GM18951 (cell line): ENCODE measurements around the gene VSTM2B.

Source experiments
- POLR2A ChIP-seq: IDR thresholded peaks from 4 replicates; pipeline ENCODE4 v1.6.1; 2011; ENCODE audit warnings: mild to moderate bottlenecking; ENCODE audit not compliant: insufficient read length, insufficient read depth; ENCODE audit errors: extremely low read depth
- in situ Hi-C: fragments of 300-500 bp; cut with MboI; formaldehyde crosslinking; loops from one replicate; pipeline ENCODE4 v1.12.0; 2022; ENCODE audit warnings: low sequenced_read_pairs, mixed read lengths, inconsistent platforms; ENCODE audit not compliant: unreplicated experiment

Gene VSTM2B

GRCh38 chr19:29488316-29488715, 37.5 kb upstream of the VSTM2B start:
- no peak for TF ChIP-seq POLR2A
- in situ Hi-C loops = no loop called here

GRCh38 chr19:29489172-29489951, 36.4 kb upstream of the VSTM2B start:
- in situ Hi-C loops = no loop called here
- no peak for TF ChIP-seq POLR2A

- in situ Hi-C loops = no loop called here
Measured at GRCh38 chr19:29491491-29491890, 34.3 kb upstream of the VSTM2B start.

GRCh38 chr19:29491995-29492577, 33.7 kb upstream of the VSTM2B start:
- in situ Hi-C loops = no loop called here
- no peak for TF ChIP-seq POLR2A

More at GRCh38 chr19:29491491-29491890, 34.3 kb upstream of the VSTM2B start:
- TF ChIP-seq POLR2A = no peak

GRCh38 chr19:29492769-29493168, 33.0 kb upstream of the VSTM2B start:
- in situ Hi-C loops = no loop called here
- TF ChIP-seq POLR2A = no peak

GRCh38 chr19:29495091-29495490, 30.7 kb upstream of the VSTM2B start:
- in situ Hi-C loops = no loop called here
- no peak for TF ChIP-seq POLR2A

GRCh38 chr19:29495901-29496441, 29.8 kb upstream of the VSTM2B start:
- in situ Hi-C loops = no loop called here
- TF ChIP-seq POLR2A = no peak

GRCh38 chr19:29497241-29497640, 28.6 kb upstream of the VSTM2B start:
- in situ Hi-C loops = no loop called here
- no peak for TF ChIP-seq POLR2A

DNA sequence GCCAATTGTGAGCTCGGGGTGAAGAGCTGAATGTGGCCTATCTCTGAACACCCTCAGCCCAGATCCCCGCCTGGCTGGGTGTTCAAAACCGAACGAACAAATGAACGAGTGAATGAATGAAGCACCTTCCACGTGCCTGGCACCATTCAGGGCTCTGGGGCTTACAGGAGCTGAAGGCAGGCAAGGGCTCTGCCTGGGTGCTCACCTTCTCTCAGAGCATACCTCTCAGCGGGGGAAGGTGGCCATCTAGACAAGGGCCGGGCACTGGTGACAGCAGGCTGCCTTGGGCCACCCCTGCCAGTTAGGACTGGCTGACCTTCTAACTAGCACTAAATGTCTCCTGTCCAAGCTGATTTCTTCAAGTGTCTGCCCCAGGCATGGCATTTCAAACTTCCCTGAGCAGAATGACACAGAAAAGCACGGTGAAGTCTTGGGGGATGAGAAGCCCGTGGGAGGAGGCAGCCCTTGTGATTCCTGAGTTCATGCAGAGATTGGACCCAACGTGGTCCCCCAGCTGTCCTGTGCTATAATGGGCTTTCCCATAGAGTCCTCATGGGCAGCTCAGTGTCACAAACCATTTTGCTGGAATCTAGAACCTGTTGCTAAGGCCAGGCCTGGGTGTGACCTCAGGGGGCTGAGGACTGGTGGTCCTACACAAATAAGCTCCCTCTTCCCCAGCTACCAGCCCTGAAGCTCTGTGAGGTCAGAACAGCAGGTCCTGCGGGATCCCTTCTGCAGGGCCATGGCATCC, 27.9 kb upstream of the VSTM2B start:
- in situ Hi-C loops = no loop called here
- TF ChIP-seq POLR2A = no peak

DNA sequence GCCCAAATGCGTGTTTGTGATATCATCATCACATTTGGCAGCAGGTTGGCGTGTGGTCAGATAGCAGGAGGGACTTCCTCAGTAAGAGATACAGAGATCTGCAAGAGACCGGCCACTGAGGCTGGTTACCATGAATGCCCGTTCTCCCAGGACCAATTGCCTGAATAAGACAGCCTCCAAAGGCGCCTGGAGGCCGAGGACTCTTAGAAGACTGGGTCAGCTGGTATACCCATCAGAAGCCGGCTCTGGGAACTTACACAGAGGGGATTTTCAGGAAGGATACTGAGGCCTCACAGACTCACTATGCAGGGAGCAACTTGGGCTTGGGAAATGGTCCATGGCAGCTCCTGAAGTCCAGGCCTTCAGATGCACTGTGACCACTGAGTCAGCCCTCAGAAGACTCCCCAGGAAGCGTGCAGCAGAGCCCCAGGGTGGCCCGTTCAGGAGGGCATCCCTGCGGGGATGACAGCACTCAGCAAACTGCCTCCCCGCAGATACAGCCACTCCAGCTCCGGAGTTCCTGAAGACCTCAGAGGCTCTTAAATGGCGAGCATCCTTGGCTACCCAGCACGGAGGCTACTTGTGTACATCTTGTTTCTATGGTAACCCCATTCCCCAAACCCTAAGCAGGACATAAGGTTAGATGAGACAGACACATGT, 26.4 kb upstream of the VSTM2B start:
- no peak for TF ChIP-seq POLR2A
- in situ Hi-C loops = no loop called here

- no peak for TF ChIP-seq POLR2A
Measured at GRCh38 chr19:29499921-29500590, 25.7 kb upstream of the VSTM2B start.

GRCh38 chr19:29501816-29502580, 23.8 kb upstream of the VSTM2B start:
- in situ Hi-C loops = no loop called here
- TF ChIP-seq POLR2A = no peak

More at GRCh38 chr19:29499921-29500590, 25.7 kb upstream of the VSTM2B start:
- in situ Hi-C loops = no loop called here

DNA sequence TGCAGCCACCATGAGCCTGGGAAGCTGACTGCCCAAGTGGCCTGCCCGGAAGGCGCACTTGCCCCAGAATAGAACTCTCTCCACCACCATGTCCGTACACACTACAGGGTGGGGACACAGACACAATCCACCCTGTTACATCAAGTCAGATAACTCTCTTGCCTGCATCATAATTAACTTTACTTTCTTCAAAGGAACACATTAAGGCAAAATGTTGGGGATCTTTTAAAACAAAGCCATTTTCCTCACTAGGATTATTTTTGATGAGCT, 23.3 kb upstream of the VSTM2B start:
- no peak for TF ChIP-seq POLR2A
- in situ Hi-C loops = no loop called here
